Head of caudate nucleus (tissue), 42 donors: ENCODE data around the gene FIG4.
"Not testable (repeated sequence)": the region's sequence is repeated elsewhere in the genome, so short reads cannot be mapped to it uniquely, and the experiment has no call there.

Experiments
- DNase-seq, 42 donors: peaks; one replicate each; pipeline versions ENCODE4 v3.0.0 to v3.0.0-alpha.2; 2020 to 2021; ENCODE audit warnings: mixed read lengths in 7 of 42
- intact Hi-C: fragments of 100-400 bp; cut with DNase I; formaldehyde crosslinking; loops from one replicate; pipeline ENCODE4 v1.15.0; 2022

FIG4 gene

DNA sequence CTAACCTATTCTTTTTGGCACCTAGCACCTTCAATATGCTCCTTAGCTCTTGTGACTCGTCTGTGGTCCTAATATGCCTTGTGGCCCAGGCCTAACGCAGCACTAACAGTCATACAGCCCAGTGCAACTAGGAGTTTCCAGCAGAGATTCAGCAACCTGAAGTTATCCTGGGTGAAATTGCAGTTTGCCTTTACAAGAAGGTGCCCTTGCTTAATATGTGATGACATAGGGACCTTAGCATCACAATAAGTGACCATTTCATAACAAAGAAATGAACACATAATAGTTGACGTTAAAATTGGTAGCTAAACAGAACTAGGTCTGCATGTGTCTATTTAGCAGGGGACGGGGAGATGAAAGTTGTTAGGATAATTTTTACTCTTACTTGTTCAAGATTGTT lies 10.1 kb downstream of the FIG4 start:
- intact Hi-C loops = loop anchor here (5.0 to 10.0 kb wide), 2 partner anchors 176 to 691 kb away; no protein-coding TSS in a partner anchor
- DNase-seq = no peak

DNA sequence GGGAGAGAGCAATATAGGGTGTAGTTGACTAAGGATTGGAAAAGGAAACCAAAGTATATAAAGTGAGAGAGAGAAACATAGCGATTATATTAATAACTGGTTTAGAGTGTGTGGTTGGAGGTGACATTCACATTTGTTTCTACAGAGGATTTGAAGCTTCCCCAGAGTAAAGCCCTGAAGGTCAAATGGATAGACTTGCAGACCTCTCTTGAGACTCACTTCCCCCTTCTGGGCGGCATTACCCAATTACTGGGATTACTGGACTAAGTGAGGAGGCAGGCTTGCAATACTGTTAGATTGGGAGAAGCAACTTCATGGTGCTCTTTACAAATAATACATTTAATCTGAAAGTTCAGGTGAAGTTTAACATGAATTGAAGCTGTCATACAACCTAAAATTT lies 10.7 kb downstream of the FIG4 start:
- intact Hi-C loops = loop anchor here (5.0 to 10.0 kb wide), 2 partner anchors 177 to 691 kb away; no protein-coding TSS in a partner anchor
- DNase-seq = no peak

DNA sequence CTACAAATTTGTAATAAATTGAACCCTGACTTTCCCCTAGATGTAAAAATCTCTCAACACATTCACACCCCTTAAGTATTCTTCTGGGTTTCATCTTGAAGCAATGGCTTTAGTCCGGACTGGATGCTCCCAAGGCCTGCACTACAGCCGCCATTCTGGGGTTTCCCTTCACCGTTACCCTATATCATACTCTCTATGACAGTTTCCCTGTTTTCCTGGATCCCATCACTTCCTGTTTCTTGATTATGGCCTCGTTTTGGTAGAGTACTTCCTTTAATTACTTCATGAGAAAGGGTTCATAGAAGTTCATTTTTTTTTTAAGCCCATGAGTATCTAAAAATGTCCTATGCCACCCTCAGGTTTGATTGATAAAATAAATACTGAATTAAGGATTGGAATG lies 11.7 kb downstream of the FIG4 start:
- no peak for DNase-seq
- intact Hi-C loops = loop anchor here (5.0 to 10.0 kb wide), 2 partner anchors 178 to 690 kb away; no protein-coding TSS in a partner anchor

GRCh38 chr6:109705258-109705657 lies 14.2 kb downstream of the FIG4 start:
- intact Hi-C loops = loop anchor here (2.0 to 10.0 kb wide), 3 partner anchors 180 to 347 kb away; no protein-coding TSS in a partner anchor
- peak; percentile 67 to 94 (median 84) for DNase-seq

DNA sequence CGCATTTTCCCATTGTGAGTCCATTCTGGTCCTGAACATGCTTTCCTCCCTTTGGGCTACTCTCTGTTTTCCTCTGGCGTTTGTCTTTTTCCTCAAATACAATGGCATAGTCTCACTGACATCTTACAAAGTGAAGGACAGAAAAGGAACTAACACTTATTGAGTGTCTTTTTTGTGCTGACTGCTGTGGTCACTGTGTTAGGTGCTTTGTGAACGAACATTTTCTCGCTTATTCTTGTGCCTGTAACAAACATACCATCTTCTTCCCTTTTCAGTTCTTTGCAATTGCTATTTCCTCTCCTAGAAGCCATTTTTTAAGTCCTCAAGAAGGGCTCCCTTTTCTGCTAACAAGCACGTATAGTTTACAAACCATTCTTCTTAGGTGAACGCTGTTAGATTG lies 15.4 kb downstream of the FIG4 start:
- no peak for DNase-seq
- intact Hi-C loops = loop anchor here (5.0 to 10.0 kb wide), 2 partner anchors 182 to 346 kb away; no protein-coding TSS in a partner anchor

GRCh38 chr6:109708099-109708498 lies 17.0 kb downstream of the FIG4 start:
- intact Hi-C loops = loop anchor here (5.0 to 10.0 kb wide), 2 partner anchors 183 to 344 kb away; no protein-coding TSS in a partner anchor
- DNase-seq = not testable (repeated sequence)

GRCh38 chr6:109713097-109713496 lies 22.0 kb downstream of the FIG4 start:
- intact Hi-C loops = no loop called here
- DNase-seq = no peak

GRCh38 chr6:109714166-109714565 lies 23.1 kb downstream of the FIG4 start:
- DNase-seq = no peak
- intact Hi-C loops = no loop called here

DNA sequence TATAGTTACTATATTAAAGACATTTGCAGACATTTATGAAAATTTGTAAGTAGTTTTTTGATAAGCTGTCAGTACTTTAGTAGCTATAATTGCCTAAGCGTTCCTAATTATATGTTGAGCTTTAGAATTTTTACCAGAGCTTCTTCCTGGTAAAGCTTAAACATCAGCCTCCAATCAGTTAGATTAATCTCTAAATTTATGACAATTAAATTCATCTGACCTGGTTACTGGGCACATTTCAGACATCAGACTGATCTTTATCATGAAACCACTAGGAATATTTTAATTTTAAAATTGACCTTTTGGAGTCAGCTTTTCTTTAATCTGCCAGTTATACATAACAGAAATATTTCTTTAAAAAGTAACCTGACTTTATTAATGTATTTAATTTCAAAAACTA lies 23.5 kb downstream of the FIG4 start:
- DNase-seq = no peak

DNA sequence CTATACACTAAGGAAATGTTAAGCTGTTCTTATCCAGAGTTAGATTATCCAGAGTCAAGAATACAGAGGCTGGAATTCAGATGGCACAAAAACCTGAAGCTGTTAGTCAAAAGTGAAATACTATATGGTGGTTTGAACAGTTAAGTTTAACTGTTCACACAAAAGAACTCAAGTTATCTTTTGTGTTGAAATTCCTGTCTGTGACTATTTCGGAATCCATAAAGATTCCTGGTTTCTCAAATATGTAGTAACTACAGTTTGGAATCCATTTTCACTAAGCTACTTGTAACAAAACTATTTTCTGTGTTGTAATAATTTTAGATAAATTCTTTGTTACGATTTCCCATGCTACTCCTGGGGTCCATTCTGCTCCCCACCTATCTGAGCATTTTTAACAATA lies 24.5 kb downstream of the FIG4 start:
- no peak for DNase-seq
- intact Hi-C loops = no loop called here

More for the DNA sequence above, 23.5 kb downstream of the FIG4 start:
- intact Hi-C loops = no loop called here

DNA sequence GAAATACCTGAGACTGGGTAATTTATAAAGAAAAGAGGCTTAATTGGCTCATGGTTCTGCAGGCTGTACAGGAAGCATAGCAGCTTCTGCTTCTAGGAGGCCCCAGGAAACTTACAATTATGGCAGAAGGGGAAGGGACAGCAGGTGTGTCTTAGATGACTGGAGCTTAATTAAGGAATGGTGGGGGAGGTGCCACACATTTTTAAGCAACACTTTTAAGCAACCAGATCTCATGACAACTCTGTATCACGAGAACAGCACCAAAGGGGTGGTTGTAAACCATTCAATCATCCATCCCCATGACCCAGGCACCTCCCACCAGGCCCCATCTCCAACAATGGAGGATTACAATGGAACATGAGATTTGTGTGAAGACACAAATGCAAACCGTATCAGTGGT lies 26.9 kb downstream of the FIG4 start:
- intact Hi-C loops = no loop called here

DNA sequence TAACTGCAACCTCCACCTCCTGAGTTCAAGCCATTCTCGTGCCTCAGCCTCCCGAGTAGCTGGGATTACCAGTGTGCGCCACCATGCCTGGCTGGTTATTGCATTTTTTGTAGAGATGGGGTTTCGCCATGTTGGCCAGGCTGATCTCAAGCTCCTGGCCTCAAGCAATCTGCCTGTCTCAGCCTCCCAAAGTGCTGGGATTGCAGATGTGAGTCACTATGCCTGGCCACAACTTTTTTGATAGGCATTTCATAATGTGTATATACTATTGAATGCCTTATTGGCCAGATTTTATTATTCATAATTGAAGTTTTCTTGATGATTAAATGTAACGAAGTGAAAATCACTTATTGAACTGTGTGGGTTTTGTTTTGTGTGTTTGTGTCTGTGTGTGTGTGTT lies 27.9 kb downstream of the FIG4 start:
- intact Hi-C loops = no loop called here
- no peak for DNase-seq

More for the DNA sequence above, 26.9 kb downstream of the FIG4 start:
- no peak for DNase-seq

DNA sequence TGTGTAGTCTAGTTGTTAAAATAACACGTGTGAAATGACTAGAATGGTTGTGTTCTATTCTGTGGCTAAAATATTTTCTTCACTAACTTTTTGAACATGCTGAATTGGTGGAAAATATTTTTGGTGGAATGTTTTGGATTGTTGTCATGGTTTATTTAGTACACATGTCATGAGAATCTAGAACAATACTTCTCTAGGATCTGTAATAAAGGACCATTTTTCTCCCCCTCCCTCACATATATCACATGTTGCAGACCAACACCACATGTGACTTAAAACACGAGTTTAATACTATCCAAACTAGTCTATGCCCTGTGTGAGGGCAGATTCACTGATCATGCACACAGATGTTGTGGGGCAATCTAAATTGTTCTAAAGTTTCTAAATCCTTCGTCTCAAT lies 29.2 kb downstream of the FIG4 start:
- intact Hi-C loops = no loop called here
- no peak for DNase-seq

GRCh38 chr6:109722011-109722410 lies 30.9 kb downstream of the FIG4 start:
- intact Hi-C loops = no loop called here
- DNase-seq = no peak

DNA sequence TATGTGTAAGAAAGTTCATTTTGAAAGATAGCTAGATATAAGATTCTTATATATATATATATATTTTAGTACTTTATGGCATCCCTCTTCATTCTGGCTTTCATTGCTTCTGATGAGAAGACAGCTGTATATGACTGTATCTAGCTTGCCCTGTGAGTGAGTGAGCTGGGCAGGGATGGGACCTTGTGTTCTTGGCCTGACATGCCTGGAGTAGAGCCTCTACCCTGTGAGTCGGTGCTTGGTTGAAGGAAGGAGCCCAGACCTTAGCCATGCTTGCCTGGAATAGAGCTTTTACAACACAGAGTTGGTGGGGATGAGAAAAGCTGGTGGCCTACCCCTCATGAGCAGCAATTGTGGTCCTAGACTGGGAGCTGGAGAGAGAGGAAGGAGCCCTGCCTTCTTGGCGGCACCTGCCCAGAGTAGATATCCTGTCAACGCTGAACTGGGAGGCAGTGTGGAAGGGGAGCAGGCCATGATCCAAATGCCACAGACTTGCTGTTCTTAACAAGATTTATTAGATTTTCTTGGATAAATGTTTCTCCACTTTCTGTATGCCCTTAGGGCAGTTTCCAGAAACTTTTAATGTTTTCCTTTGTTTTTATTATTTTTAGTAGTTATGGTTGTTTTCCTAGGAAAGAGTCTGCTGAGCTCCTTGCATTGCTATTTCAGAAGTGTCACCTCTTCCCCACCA lies 31.6 kb downstream of the FIG4 start:
- no peak for DNase-seq
- intact Hi-C loops = no loop called here

GRCh38 chr6:109725250-109725649 lies 34.2 kb downstream of the FIG4 start:
- DNase-seq, intact Hi-C loops: not testable (repeated sequence)

- intact Hi-C loops = no loop called here
- no peak for DNase-seq
Observed at GRCh38 chr6:109736273-109737025, 45.4 kb downstream of the FIG4 start.

DNA sequence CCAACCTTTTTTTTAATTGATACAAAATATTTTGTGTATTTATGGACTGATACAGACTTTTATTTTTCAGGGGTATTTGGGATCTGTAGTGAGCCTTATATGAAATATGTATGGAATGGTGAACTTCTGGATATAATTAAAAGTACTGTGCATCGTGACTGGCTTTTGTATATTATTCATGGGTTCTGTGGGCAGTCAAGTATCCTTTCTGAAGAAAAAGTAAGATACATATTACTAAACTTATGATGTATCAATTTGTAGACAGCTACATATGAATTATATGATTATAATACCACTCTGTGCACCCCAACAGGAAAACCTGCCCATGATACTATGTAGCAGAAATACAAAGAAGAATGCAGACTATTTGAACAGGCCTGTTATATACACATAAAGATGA lies 47.2 kb downstream of the FIG4 start:
- intact Hi-C loops = no loop called here
- no peak for DNase-seq

- intact Hi-C loops = no loop called here
- no peak for DNase-seq
Observed at GRCh38 chr6:109738667-109739066, 47.6 kb downstream of the FIG4 start.

- intact Hi-C loops = no loop called here
- no peak for DNase-seq
Observed at GRCh38 chr6:109739686-109740085, 48.6 kb downstream of the FIG4 start.
